Astrocyte (in vitro differentiated cells and primary cell): ENCODE results near the gene ANKRD34A.

Experiments used
- CTCF ChIP-seq: IDR thresholded peaks from 2 replicates; pipeline ENCODE4 v1.5.1; 2011; ENCODE audit warnings: low read depth, mild to moderate bottlenecking, inconsistent platforms, low read length, moderate library complexity; ENCODE audit not compliant: insufficient read depth
- EZH2 ChIP-seq: IDR thresholded peaks from 2 replicates; pipeline ENCODE4 v1.6.1; 2012; ENCODE audit warnings: mild to moderate bottlenecking, low read length, inconsistent platforms; ENCODE audit not compliant: insufficient read depth

- TF ChIP-seq EZH2, result no peak
- TF ChIP-seq CTCF, result no peak
These were observed 17.8 kb upstream of the ANKRD34A start for GRCh38 chr1:145982010-145982723.
